GM18861 (cell line): ENCODE results near the gene MEDAG.

Experiments
- ATAC-seq: cut with Tn5 transposase; IDR thresholded peaks from one replicate; pipeline ENCODE4 v1.9.1; 2021; ENCODE audit not compliant: unreplicated experiment

MEDAG gene

DNA sequence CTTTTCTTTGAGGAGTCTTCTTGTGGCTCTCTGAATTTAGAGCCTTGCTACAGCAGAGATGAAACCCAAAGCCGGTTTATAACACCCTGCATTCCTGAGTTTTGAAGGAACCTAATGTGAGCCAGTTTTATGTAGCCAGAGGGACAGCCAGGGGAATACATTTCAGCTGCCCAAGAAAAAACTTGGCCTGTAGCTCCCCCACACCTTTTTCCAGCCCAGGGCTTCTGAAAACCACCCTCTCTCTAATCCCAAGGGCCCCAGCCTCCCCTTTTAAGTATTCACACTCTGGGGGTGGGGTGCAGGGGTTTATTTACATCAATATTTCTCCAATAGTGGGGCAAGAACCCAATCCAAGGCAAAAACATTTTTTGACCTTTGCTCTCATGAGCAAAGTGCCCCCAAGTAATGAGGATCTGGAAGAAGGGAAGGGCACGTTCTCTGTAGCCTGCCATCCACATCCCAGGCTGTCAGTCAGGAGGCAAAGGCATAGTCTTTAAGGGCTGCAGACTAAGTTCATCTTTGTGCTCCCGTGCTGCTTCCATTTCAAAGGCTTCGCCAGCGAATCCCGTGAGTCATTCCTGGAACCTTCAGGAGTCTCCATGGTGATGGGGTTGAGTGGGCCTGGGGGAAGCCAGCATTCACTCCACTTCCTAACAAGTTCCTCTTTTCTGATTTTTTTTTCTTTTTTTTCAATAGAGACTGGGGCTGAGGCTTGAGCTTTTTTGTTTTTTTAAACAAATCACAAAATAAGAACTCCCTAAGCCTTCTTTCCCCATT, 33.2 kb upstream of the MEDAG start:
- ATAC-seq = no peak

DNA sequence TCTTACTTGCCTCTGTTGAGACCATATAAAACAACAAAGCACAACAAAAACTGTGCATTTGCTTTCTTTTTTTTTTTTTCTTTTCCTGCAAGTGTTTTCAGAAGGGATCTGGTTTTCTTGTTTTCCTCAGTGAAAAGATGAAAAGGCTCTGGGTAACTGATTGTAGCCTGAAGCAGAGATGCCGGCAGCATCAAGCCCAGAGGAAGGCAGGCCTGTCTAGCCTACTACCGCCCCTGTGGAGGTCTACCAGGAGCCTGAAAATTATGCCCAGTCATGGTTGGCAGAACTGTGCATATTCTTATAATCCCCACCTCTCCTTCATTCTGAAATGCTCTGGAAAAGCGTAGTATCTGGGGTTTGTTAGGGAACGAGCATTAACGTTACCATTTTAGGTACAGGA, 32.6 kb upstream of the MEDAG start:
- no peak for ATAC-seq

DNA sequence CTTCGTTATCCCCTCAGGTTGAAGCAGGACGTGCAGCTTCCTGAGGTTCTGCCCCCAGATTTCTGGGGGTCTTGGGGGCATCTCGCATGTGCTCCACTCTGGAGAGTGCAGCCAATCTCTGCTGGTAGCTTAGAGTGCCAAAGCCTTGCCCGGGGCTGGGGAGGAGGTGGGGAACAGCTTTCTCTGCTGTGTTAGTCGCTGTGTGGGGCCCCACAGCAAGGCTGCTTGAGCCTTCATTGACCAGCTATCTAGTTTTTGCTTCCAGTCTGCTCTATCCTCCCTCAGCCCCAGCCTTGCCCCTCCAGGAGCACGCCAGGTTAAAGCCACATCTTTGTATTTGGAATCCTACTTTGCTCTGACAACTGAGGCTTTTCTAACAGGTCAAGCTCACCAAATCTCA, 32.0 kb upstream of the MEDAG start:
- ATAC-seq = no peak

DNA sequence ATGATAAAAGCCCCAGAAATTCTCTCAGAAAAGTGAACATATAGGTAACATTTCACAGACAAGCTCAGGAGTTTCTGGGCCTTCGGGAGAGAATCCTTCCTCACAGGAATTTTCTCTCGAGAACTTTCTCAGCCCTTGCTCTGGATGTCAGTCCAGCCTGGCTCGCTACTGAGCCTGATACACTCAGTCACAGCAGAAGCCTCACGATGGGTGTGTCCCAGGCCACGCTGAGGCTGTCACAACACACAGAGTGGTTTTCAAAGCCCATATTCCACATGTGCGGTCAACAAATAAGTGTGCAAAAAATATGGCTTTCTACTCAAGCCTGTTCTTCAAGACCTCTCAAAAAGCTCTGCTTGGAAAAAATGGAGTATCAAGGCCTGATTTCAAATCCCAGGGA, 31.5 kb upstream of the MEDAG start:
- no peak for ATAC-seq

DNA sequence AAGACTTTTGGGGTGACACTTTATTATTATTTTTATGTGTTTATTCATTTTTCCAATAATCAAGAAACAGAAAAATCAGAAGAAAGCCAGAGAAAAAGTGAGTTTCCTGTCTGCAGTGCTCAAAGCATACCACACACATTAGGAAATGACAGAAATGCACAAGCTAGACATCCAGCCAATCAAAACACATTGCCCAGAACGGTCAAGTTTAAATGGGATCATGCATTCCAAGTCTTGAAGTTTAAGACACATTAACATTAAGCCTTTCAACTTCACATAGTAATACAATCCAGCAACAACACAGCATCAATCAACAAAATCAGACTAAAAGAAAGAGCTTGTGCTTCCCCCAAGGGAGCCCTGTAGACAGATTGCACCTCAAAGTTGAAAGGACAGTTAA, 28.7 kb upstream of the MEDAG start:
- no peak for ATAC-seq

DNA sequence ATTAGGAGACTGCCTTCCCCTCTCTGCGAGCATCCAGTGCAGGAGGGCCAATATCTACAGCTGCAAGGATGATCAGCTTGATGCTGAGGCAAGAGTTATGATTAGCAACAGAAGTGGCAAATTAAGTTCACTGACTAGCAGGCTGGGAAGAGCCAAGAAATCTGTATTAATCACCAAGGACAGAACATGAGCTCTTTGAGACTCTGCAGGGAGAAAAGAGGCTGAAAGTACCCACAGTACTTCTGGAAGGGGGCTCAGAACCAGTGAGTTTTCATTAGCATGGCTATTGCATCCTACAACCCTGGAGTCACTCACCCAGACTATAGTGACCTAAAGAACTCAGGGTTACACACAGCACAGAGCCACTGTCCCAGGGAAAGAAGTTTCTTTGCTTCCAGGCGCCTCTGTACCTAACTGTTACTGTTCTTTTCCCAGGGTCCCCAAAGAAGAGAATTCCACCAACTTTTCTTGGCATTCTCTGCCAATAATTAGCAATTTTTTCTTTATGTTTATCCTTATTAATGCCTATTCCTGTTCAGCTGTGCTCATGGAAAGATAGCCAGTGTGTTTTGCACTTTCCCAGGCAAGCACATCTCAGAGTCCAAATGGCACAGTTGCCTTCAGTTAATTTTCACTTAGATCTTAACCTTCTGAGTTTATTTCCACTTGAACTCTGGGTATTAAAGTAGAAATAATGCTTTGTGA, 25.8 kb upstream of the MEDAG start:
- no peak for ATAC-seq

DNA sequence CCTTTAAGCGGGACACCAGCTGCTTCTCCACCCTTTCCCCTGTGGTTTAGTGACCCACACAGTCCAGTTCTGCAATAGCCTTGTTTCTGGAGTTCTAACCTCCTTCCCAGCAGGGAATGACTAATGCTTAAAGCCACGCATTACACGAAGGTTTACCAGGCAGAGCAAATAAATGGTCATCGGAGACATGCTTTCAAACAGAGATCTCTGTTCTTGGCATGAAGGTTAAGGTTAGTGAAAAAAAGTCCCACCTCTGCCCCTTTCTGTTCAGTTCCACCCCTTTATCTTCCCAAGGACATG, 25.3 kb upstream of the MEDAG start:
- no peak for ATAC-seq

DNA sequence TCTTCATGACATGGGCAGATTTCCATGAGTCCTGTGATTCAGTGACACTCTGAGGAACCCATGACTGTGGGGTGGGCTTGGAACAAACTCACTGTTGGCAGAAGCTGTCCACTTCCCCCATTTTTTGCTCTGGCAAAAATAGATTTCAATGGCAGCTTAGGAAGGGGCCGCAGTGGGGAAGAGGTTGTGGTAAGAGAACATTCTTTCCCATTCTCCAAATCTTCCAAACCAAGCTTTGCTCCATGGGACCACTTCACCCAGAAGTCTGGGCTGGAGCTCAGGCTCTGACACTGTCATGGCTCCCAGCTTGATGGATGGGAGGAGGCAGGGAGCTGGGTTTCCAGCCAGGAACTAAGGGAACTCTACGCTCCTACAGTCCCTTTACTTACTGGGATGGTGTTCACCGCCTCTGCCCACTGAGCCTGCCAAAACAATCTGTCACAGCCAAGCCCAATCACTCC, 24.9 kb upstream of the MEDAG start:
- ATAC-seq = no peak

DNA sequence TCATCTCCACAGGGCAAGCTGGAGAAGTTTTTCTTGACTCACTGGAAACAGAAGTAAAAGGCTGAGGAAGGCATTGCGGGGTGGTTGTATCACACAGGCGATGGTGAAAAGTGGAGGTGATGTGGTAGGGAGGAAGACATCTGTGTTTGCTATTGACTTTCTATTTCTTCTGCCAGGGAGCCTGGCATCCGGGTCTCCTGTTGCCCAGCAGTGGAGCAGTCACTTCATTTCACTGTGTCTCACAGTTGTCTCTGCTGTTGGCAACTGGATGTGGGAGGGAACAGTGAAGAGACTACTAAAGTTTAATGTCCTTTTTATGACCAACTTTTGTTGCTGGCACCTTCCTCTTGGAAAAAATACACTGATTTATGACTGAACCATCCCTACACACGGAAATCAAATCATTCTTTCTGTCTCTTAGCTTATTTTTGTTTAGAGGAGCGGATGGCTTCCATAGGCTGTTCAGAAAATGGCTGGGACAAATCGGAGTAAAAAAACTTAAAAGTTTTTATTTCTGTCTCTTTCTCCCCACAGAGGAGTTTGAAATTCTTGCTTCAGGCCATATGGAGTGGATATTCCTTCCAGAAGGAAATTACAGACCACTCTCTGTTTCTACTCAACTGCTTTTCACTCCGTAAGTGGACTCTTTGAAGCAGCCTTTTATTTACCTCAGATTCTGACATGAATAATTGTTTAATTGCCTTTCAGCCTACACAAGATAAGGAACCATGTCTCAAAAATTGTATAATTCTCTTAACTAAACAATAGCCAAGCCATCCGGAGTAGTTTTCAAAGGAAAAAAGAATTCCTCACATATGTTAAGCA, 23.8 kb upstream of the MEDAG start:
- no peak for ATAC-seq

DNA sequence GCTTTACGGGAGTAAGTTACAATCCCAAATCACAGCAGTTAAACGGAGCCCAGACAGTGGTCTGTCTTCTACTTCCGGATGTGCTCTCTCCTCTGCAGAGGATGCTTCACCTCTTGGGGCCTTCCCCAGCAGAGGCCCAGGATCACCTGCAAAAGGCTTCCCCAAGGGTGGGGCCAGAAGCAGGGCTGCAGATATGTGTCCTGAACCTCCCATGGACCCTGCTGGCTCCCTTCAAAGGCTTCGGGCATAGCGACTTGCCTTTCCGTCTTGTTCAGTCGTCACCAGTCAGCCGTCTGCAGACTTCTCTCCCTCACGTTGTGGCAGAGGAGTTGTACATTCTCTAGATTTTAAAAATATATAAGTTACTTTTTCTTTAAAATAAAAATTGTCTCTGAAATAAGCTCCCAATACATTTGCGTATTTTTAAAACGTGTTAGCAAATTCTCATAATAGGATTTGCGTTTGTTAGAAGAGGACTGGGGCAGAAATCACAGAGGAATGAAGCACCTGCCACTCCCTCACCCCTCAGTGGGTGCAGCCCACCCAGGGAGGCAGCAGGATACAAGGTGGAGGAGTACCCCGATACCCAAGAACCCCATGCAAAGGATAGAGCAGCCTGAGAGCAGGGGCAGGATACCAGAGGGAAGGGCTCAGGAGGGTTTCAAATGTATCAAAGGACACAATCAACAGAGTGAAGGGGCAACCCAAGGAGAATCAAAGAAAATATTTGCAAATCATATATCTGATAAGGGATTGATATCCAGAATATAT, 22.9 kb upstream of the MEDAG start:
- ATAC-seq = no peak

DNA sequence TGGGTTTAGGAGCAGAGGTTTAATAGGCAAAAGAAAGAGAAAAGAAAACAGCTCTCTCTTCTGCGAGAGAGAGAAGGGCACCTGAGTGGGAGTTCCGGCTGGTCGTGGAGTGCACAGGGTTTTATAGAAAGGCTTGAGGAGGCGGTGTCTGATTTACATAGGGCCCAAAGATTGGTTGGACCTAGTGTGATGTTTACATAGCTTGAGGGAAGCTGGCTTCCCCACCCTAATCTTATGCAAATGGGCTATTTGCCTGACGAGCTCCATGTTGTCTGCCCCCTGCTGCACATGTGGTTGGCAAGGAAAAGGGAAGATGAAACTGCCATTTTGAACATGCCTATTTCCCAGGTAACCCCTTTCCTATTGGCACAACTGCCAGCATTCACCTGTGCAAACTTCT, 21.5 kb upstream of the MEDAG start:
- no peak for ATAC-seq

DNA sequence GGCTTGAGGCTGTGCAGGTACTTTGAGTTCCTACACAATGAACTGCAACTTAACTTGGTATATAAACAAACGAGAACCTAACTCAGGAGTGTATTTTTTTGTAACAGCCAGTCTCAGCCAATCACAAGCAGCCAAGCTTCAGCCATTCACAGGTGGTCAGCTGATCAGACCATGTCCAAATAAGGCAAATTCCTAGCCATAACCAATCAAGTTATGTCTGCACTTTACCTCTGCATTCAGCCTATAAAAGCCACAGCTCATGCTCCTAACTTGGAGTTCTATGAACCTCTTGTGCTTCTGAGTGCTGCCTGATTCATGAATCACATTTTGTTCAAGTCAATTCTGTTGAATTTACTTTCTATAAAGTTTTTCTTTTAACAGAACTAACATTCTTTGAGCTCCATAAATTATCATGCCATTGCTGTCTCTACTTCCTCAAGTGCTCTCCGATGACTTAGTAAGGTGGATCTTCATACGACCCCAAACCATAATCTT, 16.8 kb upstream of the MEDAG start:
- no peak for ATAC-seq

DNA sequence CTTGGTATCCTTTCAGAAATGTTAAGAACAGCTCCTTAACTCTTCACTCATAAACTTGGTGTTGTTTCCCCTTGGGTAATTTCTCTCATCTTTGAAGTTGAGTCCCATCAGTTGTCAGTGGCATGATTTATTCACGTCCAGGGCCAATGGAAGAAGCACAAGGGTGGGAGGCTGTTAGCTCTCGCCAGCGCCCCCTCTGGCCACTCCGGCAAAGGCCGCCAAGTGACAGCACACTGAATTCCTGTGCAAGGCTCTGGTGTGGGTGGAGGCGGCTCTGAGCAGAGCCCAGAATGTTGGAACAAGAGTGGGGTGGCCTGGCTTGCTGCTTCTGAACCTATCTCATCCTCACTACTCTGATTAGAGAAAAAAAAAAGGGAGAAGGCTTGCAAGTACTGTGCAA, 13.1 kb upstream of the MEDAG start:
- no peak for ATAC-seq

DNA sequence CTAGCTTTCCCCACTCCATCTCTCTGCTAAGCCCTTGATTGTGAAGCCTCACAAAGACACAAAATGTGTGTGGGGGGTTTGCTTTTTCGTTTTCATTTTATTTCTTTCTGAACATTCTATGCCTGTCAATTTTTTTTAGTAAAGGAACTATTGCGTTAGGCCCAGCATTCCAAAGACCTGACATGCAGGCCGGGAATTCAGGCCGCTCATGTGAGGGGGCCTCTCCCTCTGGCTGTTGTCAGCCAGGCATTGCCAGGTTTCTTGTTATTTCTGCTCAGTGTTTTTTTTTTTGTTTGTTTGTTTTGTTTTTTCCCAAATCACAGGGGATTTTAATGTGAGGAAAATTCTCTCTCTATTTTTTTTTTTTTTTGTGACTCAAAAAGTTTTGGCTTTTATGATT, 10.3 kb upstream of the MEDAG start:
- no peak for ATAC-seq

DNA sequence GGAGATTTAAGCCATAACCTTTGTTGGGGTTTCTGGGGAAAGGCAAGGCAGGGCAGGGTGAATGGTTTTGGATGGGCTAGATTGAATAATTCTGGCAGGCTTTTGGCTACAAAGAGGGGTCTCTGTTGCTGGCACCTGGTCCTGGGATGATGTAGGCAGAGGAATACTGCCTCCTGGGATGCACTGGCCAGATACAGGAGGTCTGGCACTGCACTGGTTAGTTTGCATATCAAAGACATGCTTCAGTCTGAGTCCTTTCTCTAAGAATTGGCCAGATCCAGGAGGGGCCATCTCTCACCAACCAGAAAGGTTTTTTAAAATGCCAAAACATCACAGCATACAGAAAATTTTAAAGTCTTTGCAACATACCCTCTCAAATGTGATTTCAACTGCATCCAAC, 8.0 kb upstream of the MEDAG start:
- ATAC-seq = no peak

DNA sequence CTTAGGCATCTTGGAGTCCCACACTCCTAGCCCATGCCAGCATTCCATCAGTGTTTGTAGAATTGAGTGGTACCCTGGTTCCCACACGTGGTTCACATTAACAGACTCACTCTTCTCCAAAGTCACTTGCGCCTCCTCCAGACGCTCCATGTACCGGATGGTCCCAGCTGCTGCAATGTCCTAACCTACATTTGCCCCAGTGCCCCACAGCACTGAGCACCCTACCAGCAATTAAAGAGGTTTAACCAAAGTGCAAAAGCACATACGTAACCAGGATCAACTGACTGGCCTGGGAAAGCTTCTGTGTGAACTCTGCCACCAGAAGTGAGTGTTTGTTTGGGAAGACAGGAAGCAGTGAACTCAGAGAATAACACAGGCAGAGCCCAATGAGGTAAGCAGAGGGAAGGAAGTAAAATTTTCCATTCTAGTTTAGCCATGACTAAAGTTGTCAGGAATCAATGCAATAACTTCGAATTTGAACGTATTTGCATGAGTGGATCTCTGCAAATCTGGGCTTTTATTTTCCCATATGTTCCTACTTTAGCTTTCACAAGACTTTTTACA, 7.3 kb upstream of the MEDAG start:
- no peak for ATAC-seq

DNA sequence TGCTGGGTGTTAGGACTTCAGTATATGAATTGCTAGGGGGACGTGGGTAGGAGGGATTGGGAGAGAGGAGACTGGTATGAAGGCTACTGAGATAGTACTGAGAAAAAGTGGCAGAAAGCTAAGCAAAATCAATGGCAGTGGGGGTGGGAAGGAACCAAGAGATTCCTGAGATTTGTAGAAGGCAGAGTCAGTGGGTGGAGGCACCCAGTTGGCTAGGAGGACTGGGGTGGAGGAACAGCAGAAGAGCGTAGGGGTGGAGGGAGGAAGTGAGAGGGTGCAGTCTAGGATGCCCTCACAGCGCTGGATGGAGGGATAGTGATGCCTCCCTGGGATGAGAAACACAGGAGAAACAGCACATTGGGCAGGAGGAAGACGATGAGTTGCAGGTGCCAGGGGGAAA, 5.6 kb upstream of the MEDAG start:
- no peak for ATAC-seq

DNA sequence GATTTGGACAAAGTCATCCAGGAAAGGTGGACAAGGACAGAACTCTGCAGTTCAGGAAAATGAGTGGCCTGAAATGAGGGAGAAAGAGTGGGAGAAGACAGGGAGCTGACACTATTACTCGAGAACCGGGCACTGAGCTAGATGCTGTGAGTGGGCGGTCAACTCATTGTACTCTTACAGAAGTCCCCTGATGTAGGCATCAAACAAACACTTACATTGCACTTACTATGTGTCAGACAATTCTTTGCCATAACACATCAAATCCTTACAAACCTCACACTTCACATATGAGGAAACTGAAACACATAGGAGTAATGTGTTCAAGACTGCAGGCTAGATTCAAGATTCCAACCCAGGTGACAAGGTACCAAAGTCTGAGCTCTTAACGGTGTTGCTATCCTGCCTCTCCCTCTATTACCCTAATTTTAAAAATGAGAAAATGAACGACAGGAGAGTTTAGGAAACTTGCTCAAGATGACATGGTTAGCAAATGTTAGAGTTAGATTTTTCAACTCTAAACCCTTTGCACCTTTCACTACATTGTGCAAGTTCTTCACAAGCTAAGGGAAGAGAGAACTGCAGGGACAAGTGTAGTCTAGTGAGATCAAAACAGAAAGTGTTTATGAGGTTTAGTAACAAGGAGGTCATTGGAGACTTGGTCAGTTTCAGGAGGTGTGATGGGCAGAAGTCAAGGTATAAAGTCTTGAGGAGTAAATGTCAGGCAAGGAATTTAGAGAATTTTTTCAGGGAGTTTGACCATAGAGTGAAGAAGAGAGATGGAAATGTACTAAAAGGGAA, 4.9 kb upstream of the MEDAG start:
- no peak for ATAC-seq

DNA sequence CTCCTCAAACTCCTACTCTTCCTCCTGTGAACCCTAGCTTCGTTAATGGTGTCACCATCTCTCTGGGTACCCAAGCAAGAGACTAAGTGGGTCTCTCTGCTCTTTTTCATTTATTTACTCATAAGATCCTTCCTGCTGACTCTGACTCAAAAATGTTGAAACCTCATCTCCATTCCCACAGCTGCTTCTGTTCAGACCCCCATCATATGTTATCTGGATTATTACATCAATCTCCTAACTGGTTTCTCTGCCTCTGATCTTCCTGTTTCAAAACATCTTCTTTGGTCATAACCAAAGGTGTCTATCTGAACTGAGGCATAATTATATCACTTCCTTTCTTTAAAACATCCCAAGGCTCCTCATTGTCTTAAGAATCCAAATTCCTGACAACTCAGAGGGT, 2.0 kb upstream of the MEDAG start:
- ATAC-seq = no peak
